Gastroesophageal sphincter (tissue), 3 donors: ENCODE data around the gene MAP1LC3B.

Experiments used
- CTCF ChIP-seq, 4 experiments: fragments of 200-600 bp in 2 of 4; fragments of 450-650 bp in 2 of 4; sonication (generic) in 1 of 4; IDR thresholded peaks; one replicate each; pipeline ENCODE4 v1.5.1; 2017 to 2019; ENCODE audit warnings: antibody characterized with exemption in 4 of 4, mild to moderate bottlenecking in 2 of 4, moderate library complexity in 2 of 4
- POLR2A ChIP-seq, 2 donors: fragments of 450-650 bp; IDR thresholded peaks; one replicate each; pipeline ENCODE4 v1.6.1; 2017; ENCODE audit warnings: antibody characterized with exemption in 2 of 2, mild to moderate bottlenecking in 2 of 2, moderate library complexity in 1 of 2

- TF ChIP-seq CTCF (IDR thresholded peaks at IDR 0.05) (no peak), POLR2A (IDR thresholded peaks at IDR 0.05) (no peak)
These were observed 56.7 kb downstream of the MAP1LC3B start for GRCh38 chr16:87448866-87449265.
